H9 (cell line): ENCODE measurements around the gene CXorf65. TPM values are rescaled to one million over a fixed set of nuclear protein-coding genes. Genes with fewer than 3 reads are reported as not detected.

Experiments
- DNase-seq: peaks from one replicate; pipeline ENCODE4 v3.0.0-alpha.2; 2017
- H2AFZ ChIP-seq: one replicate; pipeline ENCODE4 v1.6.1; 2013; ENCODE audit warnings: mild to moderate bottlenecking, low read length, control low read depth, moderate library complexity
- H2AK5ac ChIP-seq: 2 replicates; pipeline ENCODE4 v1.6.1; 2013; ENCODE audit warnings: low read length, control low read depth, mixed read lengths; ENCODE audit not compliant: insufficient read length
- H2BK120ac ChIP-seq: one replicate; pipeline ENCODE4 v1.6.1; 2013; ENCODE audit warnings: low read depth, mild to moderate bottlenecking, low read length, control low read depth, inconsistent platforms; ENCODE audit not compliant: poor library complexity, severe bottlenecking
- H2BK12ac ChIP-seq: 2 replicates; pipeline ENCODE4 v1.6.1; 2013; ENCODE audit warnings: low read length, control low read depth, mixed read lengths, low read depth; ENCODE audit not compliant: insufficient read length
- H2BK15ac ChIP-seq: 2 replicates; pipeline ENCODE4 v1.6.1; 2013; ENCODE audit warnings: low read depth, low read length, control low read depth
- H2BK20ac ChIP-seq: one replicate; pipeline ENCODE4 v1.6.1; 2013; ENCODE audit warnings: low read depth, mild to moderate bottlenecking, low read length, control low read depth, inconsistent platforms; ENCODE audit not compliant: poor library complexity, severe bottlenecking
- H2BK5ac ChIP-seq: 2 replicates; pipeline ENCODE4 v1.6.1; 2013; ENCODE audit warnings: low read length, control low read depth, mixed read lengths; ENCODE audit not compliant: insufficient read length
- H3K14ac ChIP-seq: 2 replicates; pipeline ENCODE4 v1.6.1; 2013; ENCODE audit warnings: low read length, control low read depth; ENCODE audit not compliant: insufficient read depth
- H3K18ac ChIP-seq: 2 replicates; pipeline ENCODE4 v1.6.1; 2013; ENCODE audit warnings: low read depth, mild to moderate bottlenecking, mixed read lengths, low read length, control low read depth; ENCODE audit not compliant: insufficient read length
- H3K23ac ChIP-seq: 2 replicates; pipeline ENCODE4 v1.6.1; 2013; ENCODE audit warnings: low read length, control low read depth, mixed read lengths, low read depth; ENCODE audit not compliant: insufficient read length
- H3K23me2 ChIP-seq: 2 replicates; pipeline ENCODE4 v1.6.1; 2013; ENCODE audit warnings: low read depth, mild to moderate bottlenecking, mixed read lengths, low read length, control low read depth; ENCODE audit not compliant: insufficient read length, poor library complexity, severe bottlenecking
- H3K27ac ChIP-seq: 2 replicates; pipeline ENCODE4 v1.5.1; 2013; ENCODE audit warnings: low read length, control low read depth, mixed read lengths, low read depth; ENCODE audit not compliant: insufficient read length
- H3K27me3 ChIP-seq: 2 replicates; pipeline ENCODE4 v1.6.1; 2013; ENCODE audit warnings: low read length, control low read depth, inconsistent platforms; ENCODE audit not compliant: insufficient read depth
- H3K4ac ChIP-seq: 2 replicates; pipeline ENCODE4 v1.6.1; 2013; ENCODE audit warnings: low read depth, mild to moderate bottlenecking, control low read depth, inconsistent platforms, low read length, moderate library complexity
- H3K4me1 ChIP-seq: 2 replicates; pipeline ENCODE4 v1.6.1; 2013; ENCODE audit warnings: low read length, control low read depth, inconsistent platforms; ENCODE audit not compliant: insufficient read depth
- H3K4me2 ChIP-seq: 2 replicates; pipeline ENCODE4 v1.6.1; 2013; ENCODE audit warnings: low read length, control low read depth, mixed read lengths; ENCODE audit not compliant: insufficient read length, insufficient read depth
- H3K56ac ChIP-seq: 2 replicates; pipeline ENCODE4 v1.6.1; 2013; ENCODE audit warnings: low read depth, mild to moderate bottlenecking, mixed read lengths, low read length, control low read depth; ENCODE audit not compliant: insufficient read length
- H3K79me1 ChIP-seq: 2 replicates; pipeline ENCODE4 v1.6.1; 2013; ENCODE audit warnings: low read depth, mild to moderate bottlenecking, moderate library complexity, low read length, control low read depth, inconsistent platforms; ENCODE audit not compliant: insufficient read depth, poor library complexity, severe bottlenecking
- H3K79me2 ChIP-seq: 2 replicates; pipeline ENCODE4 v1.6.1; 2013; ENCODE audit warnings: low read length, control low read depth, inconsistent platforms; ENCODE audit not compliant: insufficient read depth
- H3K9ac ChIP-seq: 2 replicates; pipeline ENCODE4 v1.6.1; 2013; ENCODE audit warnings: low read length, control low read depth, mixed read lengths; ENCODE audit not compliant: insufficient read length; ENCODE audit errors: extremely low read depth
- H3K9me3 ChIP-seq: one replicate; pipeline ENCODE4 v1.6.1; 2013; ENCODE audit warnings: low read depth, low read length, inconsistent platforms; ENCODE audit not compliant: control insufficient read depth
- H3T11ph ChIP-seq: one replicate; pipeline ENCODE4 v1.6.1; 2013; ENCODE audit warnings: mild to moderate bottlenecking, low read length, control low read depth, inconsistent platforms
- H4K20me1 ChIP-seq: one replicate; pipeline ENCODE4 v1.6.1; 2013; ENCODE audit not compliant: control insufficient read depth, insufficient read length, insufficient read depth
- H4K5ac ChIP-seq: 2 replicates; pipeline ENCODE4 v1.6.1; 2013; ENCODE audit warnings: low read depth, mild to moderate bottlenecking, mixed read lengths, low read length, control low read depth; ENCODE audit not compliant: insufficient read length
- H4K8ac ChIP-seq: replicated peaks from 2 replicates; pipeline ENCODE4 v1.6.1; 2013; ENCODE audit warnings: low read length, control low read depth, mixed read lengths, low read depth; ENCODE audit not compliant: insufficient read length
- H4K91ac ChIP-seq: 2 replicates; pipeline ENCODE4 v1.6.1; 2013; ENCODE audit warnings: low read depth, mild to moderate bottlenecking, moderate library complexity, mixed read lengths, low read length, control low read depth; ENCODE audit not compliant: insufficient read length
- H3K27ac Mint-ChIP-seq, 3 experiments: 2 replicates in 2 of 3; 3 replicates in 1 of 3; pipeline ENCODE4 v1.8.0; 2020 to 2021; ENCODE audit warnings: mixed read lengths in 3 of 3, mild to moderate bottlenecking in 1 of 3, moderate library complexity in 1 of 3
- H3K27me3 Mint-ChIP-seq: 2 replicates; pipeline ENCODE4 v1.8.0; 2021; ENCODE audit warnings: low read depth, mild to moderate bottlenecking, moderate library complexity, mixed read lengths
- H3K36me3 Mint-ChIP-seq, 3 experiments: 2 replicates in 2 of 3; 3 replicates in 1 of 3; pipeline ENCODE4 v1.8.0; 2020 to 2021; ENCODE audit warnings: low read depth in 3 of 3, mixed read lengths in 3 of 3; ENCODE audit not compliant: insufficient read depth in 1 of 3
- H3K4me1 Mint-ChIP-seq, 2 experiments: 2 replicates each; pipeline ENCODE4 v1.8.0; 2020; ENCODE audit warnings: mixed read lengths in 2 of 2
- H3K4me3 Mint-ChIP-seq, 2 experiments: 2 replicates in 1 of 2; 3 replicates in 1 of 2; pipeline ENCODE4 v1.8.0; 2020 to 2021; ENCODE audit warnings: mild to moderate bottlenecking in 2 of 2, mixed read lengths in 2 of 2, moderate library complexity in 1 of 2
- H3K9me3 Mint-ChIP-seq, 2 experiments: 2 replicates in 1 of 2; 3 replicates in 1 of 2; pipeline ENCODE4 v1.8.0; 2020; ENCODE audit warnings: mild to moderate bottlenecking in 2 of 2, mixed read lengths in 2 of 2, moderate library complexity in 1 of 2
- WGBS: extraction: QIAGEN DNeasy Blood & Tissue Kit; methylation state at CpG from one replicate; pipeline ENCODE4 v1.1.7; 2013; ENCODE audit warnings: missing lambda C conversion rate, low lambda C conversion rate, mixed read lengths; ENCODE audit not compliant: insufficient read length; ENCODE audit errors: extremely low coverage; 5-methylcytosine and 5-hydroxymethylcytosine counted together
- total RNA-seq: library from RNA; stranded (reverse); gene quantifications from 2 replicates; pipeline ENCODE4 v1.2.1, GENCODE V29; 2021
- TF ChIP-seq, protein P1 (sequence below): fragments of 200-600 bp; sonication (generic); conservative IDR thresholded peaks from 3 replicates; pipeline ENCODE4 v1.8.0; 2021; ENCODE audit warnings: antibody characterized with exemption, mild to moderate bottlenecking

The CXorf65 gene
- total RNA-seq, 1 experiment from 2014 or later, result not detected

DNA sequence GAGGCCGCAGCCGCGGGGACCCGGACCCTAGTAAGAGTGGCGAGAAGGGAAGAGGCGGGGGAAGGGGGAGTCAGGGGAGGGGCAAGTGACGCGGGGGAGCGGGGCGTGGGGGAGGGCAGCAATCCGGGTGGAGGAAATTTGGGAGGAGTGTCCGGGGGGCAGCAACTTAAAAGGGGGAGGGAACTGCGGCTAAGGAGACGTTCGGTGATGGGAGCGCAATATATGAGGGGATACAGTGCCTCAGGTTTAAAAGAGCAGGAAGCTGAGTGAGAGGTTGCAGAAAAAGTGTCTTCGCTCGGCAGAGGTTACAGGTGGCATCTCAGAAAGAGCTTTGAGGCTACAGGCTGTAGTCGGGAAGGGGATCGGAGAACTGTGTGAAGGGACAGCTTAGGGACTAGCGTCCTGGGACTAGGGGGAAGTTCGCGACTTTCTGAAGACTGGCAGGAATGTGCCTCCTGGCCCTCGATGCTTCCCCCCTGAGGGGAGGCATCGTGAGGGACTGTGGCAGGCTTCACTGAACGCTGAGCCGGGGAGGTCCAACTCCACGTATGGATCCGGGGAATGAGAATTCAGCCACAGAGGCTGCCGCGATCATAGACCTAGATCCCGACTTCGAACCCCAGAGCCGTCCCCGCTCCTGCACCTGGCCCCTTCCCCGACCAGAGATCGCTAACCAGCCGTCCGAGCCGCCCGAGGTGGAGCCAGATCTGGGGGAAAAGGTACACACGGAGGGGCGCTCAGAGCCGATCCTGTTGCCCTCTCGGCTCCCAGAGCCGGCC lies 10.4 kb downstream of the CXorf65 start:
- H3K27ac Mint-ChIP-seq, result peak overlapping the region in 2 of 3 experiments; percentile 81 to 96; a peak in 3 of 7 replicates

More for the DNA sequence above, 10.4 kb downstream of the CXorf65 start:
- no peak overlapping the region for H2BK120ac ChIP-seq
- H2BK15ac ChIP-seq, result no peak overlapping the region; the same call in 1 of the 2 replicates
- H3K9ac ChIP-seq, result peak overlapping the region; percentile 61
- no peaks in the 10 kb centered on the region; the same call in 1 of the 2 replicates for H3K27me3 ChIP-seq
- H2AFZ ChIP-seq, result no peak overlapping the region
- no peak overlapping the region for H3K56ac ChIP-seq
- no peak overlapping the region for H4K91ac ChIP-seq
- no peaks in the 10 kb centered on the region for H4K20me1 ChIP-seq
- H2BK5ac ChIP-seq, result no peak overlapping the region
- H3K79me2 ChIP-seq, result no peaks in the 10 kb centered on the region
- Mint-ChIP-seq H3K4me3 (peak overlapping the region; percentile 85 to 91), H3K36me3 (peaks cover 0 to 7% (median 0%) of the 10 kb centered on the region in 3 experiments; a peak in 3 of 7 replicates), H3K9me3 (peaks cover 65 to 73% of the 10 kb centered on the region in 2 experiments), H3K27me3 (peaks cover 46% of the 10 kb centered on the region), H3K4me1 (peaks cover 30 to 38% of the 10 kb centered on the region in 2 experiments)
- no peaks in the 10 kb centered on the region for H3K79me1 ChIP-seq
- WGBS, result no CpG with 5 or more reads among the region's 46 CpGs
- no peak overlapping the region for H3T11ph ChIP-seq
- no peak overlapping the region for H4K5ac ChIP-seq
- no peak overlapping the region for H3K18ac ChIP-seq
- no peak overlapping the region for H3K23ac ChIP-seq
- H3K4ac ChIP-seq, result no peak overlapping the region
- H4K8ac ChIP-seq, result no peak overlapping the region
- H2BK12ac ChIP-seq, result no peak overlapping the region
- H2AK5ac ChIP-seq, result no peak overlapping the region
- no peak for DNase-seq
- TF ChIP-seq, protein P1, sequence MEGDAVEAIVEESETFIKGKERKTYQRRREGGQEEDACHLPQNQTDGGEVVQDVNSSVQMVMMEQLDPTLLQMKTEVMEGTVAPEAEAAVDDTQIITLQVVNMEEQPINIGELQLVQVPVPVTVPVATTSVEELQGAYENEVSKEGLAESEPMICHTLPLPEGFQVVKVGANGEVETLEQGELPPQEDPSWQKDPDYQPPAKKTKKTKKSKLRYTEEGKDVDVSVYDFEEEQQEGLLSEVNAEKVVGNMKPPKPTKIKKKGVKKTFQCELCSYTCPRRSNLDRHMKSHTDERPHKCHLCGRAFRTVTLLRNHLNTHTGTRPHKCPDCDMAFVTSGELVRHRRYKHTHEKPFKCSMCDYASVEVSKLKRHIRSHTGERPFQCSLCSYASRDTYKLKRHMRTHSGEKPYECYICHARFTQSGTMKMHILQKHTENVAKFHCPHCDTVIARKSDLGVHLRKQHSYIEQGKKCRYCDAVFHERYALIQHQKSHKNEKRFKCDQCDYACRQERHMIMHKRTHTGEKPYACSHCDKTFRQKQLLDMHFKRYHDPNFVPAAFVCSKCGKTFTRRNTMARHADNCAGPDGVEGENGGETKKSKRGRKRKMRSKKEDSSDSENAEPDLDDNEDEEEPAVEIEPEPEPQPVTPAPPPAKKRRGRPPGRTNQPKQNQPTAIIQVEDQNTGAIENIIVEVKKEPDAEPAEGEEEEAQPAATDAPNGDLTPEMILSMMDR, result no peak
- H3K23me2 ChIP-seq, result peaks cover 7% of the 10 kb centered on the region
- H3K27ac ChIP-seq, result no peak overlapping the region
- H3K4me1 ChIP-seq, result peaks cover 3% of the 10 kb centered on the region; the same call in 1 of the 2 replicates
- peaks cover 19% of the 10 kb centered on the region for H3K9me3 ChIP-seq
- H3K4me2 ChIP-seq, result peak overlapping the region; percentile 96
- H3K14ac ChIP-seq, result no peak overlapping the region; the same call in 1 of the 2 replicates
- no peak overlapping the region for H2BK20ac ChIP-seq
